ENCODE data around the gene CCL16. TPM values are rescaled to one million over a fixed set of nuclear protein-coding genes. Genes with fewer than 3 reads are reported as not detected.
A peak's percentile ranks its signal among the peaks of the same experiment; 100 is the strongest.

Gene CCL16
- total RNA-seq, 4 donors from 2014 or later = 0.81 TPM; not detected in 3

DNA sequence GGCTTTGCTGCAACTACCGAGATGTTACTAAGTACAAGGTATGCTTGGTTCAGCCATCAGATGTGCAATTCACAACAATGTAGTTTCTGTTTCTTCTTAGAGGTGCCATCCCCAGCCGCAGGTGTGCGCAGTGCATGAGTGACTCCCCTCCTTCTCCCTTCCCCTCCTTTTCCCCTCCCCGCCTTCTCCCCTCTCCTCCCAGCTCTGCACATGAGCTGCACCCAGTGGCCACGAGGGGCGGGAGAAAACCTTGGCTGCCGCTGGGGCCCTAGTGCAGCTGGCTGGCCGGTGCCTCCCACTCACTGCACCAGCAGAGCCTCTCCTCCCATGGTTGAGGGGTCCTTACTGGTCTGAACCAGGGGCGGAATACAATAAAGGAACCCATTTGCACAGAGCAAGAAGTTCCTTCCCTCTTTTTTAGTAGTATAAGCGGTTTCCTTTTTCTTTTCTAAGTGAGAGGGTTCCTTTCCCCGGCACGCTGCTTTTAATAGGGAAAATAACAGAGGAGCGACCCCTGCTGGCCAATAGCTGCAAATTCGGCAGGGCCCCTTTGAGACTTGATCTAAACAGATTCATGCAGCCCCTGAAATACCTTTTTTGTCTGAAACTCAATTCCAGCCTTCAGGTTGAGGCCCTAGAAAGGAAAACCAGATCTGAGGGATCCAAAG is 27.8 kb upstream of the CCL16 start:
- WGBS, 2 donors = 80 to 84% methylated on average over 14 of the region's 14 CpGs
- Histone ChIP-seq H3K27me3 (no peaks in the 10 kb centered on the region), H3K4me3 (replicated peaks in 1 of 3) (no peak overlapping the region), H3K4me1 (no peaks in the 10 kb centered on the region), H3K9me3 (no peaks in the 10 kb centered on the region), H3K27ac (no peak overlapping the region), H3K36me3 (no peaks in the 10 kb centered on the region)
- DNase-seq = no peak
- TF ChIP-seq, protein P1, sequence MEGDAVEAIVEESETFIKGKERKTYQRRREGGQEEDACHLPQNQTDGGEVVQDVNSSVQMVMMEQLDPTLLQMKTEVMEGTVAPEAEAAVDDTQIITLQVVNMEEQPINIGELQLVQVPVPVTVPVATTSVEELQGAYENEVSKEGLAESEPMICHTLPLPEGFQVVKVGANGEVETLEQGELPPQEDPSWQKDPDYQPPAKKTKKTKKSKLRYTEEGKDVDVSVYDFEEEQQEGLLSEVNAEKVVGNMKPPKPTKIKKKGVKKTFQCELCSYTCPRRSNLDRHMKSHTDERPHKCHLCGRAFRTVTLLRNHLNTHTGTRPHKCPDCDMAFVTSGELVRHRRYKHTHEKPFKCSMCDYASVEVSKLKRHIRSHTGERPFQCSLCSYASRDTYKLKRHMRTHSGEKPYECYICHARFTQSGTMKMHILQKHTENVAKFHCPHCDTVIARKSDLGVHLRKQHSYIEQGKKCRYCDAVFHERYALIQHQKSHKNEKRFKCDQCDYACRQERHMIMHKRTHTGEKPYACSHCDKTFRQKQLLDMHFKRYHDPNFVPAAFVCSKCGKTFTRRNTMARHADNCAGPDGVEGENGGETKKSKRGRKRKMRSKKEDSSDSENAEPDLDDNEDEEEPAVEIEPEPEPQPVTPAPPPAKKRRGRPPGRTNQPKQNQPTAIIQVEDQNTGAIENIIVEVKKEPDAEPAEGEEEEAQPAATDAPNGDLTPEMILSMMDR (IDR thresholded peaks at IDR 0.05) = no peak
- TF ChIP-seq POLR2A (IDR thresholded peaks at IDR 0.05) = no peak
- intact Hi-C loops (cut with DNase I) = no loop called here

DNA sequence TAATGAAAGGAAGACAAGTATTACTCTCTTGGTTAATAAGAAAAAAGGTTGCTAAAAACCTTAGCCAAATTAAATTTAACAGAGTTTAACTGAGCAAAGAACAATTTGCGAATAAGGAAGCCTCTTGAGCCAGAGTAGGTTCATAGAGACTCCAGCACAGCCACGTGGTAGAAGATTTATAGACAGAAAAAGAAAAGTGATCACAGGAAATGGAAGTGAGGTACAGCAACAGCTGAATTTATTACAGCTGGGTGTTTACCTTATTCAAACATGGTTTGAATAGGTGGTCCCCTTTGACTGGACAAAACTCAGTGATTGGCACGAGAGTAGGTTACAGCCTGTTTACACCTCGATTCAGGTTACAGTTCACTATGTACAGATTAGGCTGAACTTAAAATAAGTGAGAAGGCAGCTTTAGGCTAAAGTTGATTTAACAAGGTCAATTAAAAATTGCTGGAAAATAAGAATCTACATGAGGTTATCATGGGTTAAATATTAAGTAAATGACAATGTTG is 23.4 kb upstream of the CCL16 start:
- TF ChIP-seq, protein P1 (IDR thresholded peaks at IDR 0.05) = no peak
- no peak for TF ChIP-seq POLR2A (IDR thresholded peaks at IDR 0.05)
- H3K27ac ChIP-seq = no peak overlapping the region
- no peaks in the 10 kb centered on the region for H3K9me3 ChIP-seq
- H3K4me3 ChIP-seq (replicated peaks in 1 of 3) = no peak overlapping the region
- no peaks in the 10 kb centered on the region for H3K36me3 ChIP-seq
- H3K4me1 ChIP-seq = peaks cover 8 to 10% of the 10 kb centered on the region in 2 donors
- H3K27me3 ChIP-seq = no peaks in the 10 kb centered on the region
- WGBS, 2 donors = 62 to 68% methylated on average over 4 of the region's 4 CpGs
- intact Hi-C loops (cut with DNase I) = no loop called here
- no peak for DNase-seq

DNA sequence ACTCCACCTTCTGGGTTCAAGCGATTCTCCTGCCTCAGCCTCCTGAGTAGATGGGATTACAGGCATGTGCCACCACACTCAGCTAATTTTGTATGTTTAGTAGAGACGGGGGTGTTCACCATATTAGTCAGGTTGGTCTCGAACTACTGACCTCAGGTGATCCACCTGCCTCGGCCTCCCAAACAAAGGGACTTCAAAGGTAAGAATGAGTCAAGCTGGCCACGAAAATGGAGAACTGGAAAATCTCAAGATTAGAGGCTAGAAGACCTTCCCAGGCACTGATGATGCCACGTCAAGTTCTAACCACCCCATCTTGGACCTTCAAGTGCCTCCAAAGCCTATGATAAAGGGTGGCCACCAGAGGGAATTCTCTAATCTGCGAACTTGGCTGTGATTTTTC is 21.3 kb upstream of the CCL16 start:
- Histone ChIP-seq H3K4me1 (peaks cover 8 to 10% of the 10 kb centered on the region in 2 donors), H3K27ac (no peak overlapping the region), H3K36me3 (no peaks in the 10 kb centered on the region), H3K9me3 (no peaks in the 10 kb centered on the region), H3K27me3 (no peaks in the 10 kb centered on the region), H3K4me3 (replicated peaks in 1 of 3) (no peak overlapping the region)
- intact Hi-C loops (cut with DNase I) = no loop called here
- TF ChIP-seq, protein P1 (IDR thresholded peaks at IDR 0.05) = no peak
- TF ChIP-seq POLR2A (IDR thresholded peaks at IDR 0.05) = no peak
- no peak for DNase-seq
- 93% methylated on average over 7 of the region's 7 CpGs for WGBS, 2 donors

DNA sequence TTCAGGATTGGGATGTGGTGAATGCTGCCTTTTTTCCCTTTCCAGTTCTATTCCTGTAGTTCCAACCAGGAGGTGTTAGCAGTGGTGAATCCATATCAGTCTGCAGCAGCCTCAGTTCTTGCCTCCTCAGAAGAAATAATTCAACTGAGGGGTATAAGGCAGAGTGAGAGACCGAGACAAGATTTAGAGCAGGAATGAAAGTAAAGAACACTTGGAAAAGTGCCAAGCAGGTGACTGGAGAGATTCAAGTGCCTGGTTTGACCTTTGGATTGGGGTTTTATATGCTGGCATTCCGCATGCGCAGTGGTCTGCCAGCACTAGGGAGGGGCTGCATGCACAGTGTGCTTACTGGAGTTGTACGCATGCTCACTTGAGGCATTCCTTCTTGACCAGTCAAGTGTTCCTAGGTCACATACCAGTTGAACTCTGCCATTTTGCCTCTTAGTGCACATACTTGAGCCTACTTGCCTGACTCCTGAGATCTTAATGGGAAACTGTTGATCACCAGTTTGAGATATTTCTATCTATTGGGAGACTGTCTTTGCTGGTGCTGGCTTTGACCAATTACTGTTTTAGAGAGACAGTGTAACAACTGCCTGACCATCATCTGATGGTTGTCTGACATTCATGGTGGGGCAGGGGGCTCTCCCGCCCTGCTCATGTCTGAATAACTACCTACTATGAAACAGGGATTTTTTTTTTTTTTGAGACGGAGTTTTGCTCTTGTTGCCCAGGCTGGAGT is 20.7 kb upstream of the CCL16 start:
- Histone ChIP-seq H3K4me3 (replicated peaks in 1 of 3) (no peak overlapping the region), H3K36me3 (no peaks in the 10 kb centered on the region), H3K9me3 (no peaks in the 10 kb centered on the region), H3K27me3 (no peaks in the 10 kb centered on the region), H3K4me1 (peaks cover 8 to 10% of the 10 kb centered on the region in 2 donors), H3K27ac (no peak overlapping the region)
- TF ChIP-seq POLR2A (IDR thresholded peaks at IDR 0.05) = no peak
- TF ChIP-seq, protein P1 (IDR thresholded peaks at IDR 0.05) = no peak
- intact Hi-C loops (cut with DNase I) = no loop called here
- DNase-seq = peak; percentile 75 to 80
- WGBS, 2 donors = 51 to 60% methylated on average over 6 of the region's 6 CpGs
